ENCODE results near the gene PIP5KL1. TPM values are rescaled to one million over a fixed set of nuclear protein-coding genes. Genes with fewer than 3 reads are reported as not detected.

The PIP5KL1 gene
- total RNA-seq, 2 experiments from 2014 or later, result 1.8 to 2.6 TPM

GRCh38 chr9:127941062-127941960 lies 10.7 kb upstream of the PIP5KL1 start:
- Mint-ChIP-seq H3K27ac (no peak overlapping the region), H3K36me3 (peaks cover 18% of the 10 kb centered on the region), H3K4me1 (peaks cover 29% of the 10 kb centered on the region)

GRCh38 chr9:127940593-127940992 lies 10.0 kb upstream of the PIP5KL1 start:
- Mint-ChIP-seq H3K27me3 (peaks cover 2% of the 10 kb centered on the region), H3K4me3 (no peak overlapping the region), H3K4me1 (peaks cover 36% of the 10 kb centered on the region), H3K9me3 (ENCODE audit: low read depth) (no peaks in the 10 kb centered on the region), H3K36me3 (peaks cover 24% of the 10 kb centered on the region), H3K27ac (no peak overlapping the region)
- ATAC-seq (no peak), DNase-seq (no peak)
- CTCF ChIA-PET, result interaction anchor here (0.6 to 13.2 kb wide), 7 partner anchors 10 to 126 kb away, joined by 3 to 347 read pairs (median 13); partner anchors contain the start of genes EEIG1 and NAIF1

More at GRCh38 chr9:127941062-127941960, 10.7 kb upstream of the PIP5KL1 start:
- H3K27me3 Mint-ChIP-seq, result peaks cover 2% of the 10 kb centered on the region
- H3K9me3 Mint-ChIP-seq (ENCODE audit: low read depth), result no peaks in the 10 kb centered on the region
- DNase-seq, result no peak
- CTCF ChIA-PET, result interaction anchor here (0.6 to 13.2 kb wide), 20 partner anchors 9 to 206 kb away, joined by 3 to 347 read pairs (median 4); partner anchors contain the start of genes EEIG1, NAIF1 and TOR2A
- ATAC-seq, result no peak
- no peak overlapping the region for H3K4me3 Mint-ChIP-seq

GRCh38 chr9:127938298-127938690 lies 7.7 kb upstream of the PIP5KL1 start:
- Mint-ChIP-seq H3K9me3 (ENCODE audit: low read depth) (no peaks in the 10 kb centered on the region), H3K4me1 (peaks cover 36% of the 10 kb centered on the region), H3K36me3 (peaks cover 22% of the 10 kb centered on the region), H3K4me3 (no peak overlapping the region), H3K27me3 (peaks cover 2% of the 10 kb centered on the region), H3K27ac (peak overlapping the region; percentile 14)
- DNase-seq, result no peak
- no peak for ATAC-seq
- CTCF ChIA-PET, result interaction anchor here (1.8 to 13.2 kb wide), 3 partner anchors 17 to 96 kb away, joined by 4 to 347 read pairs (median 13); no protein-coding TSS in a partner anchor

GRCh38 chr9:127937388-127938297 lies 7.1 kb upstream of the PIP5KL1 start, which contains the start of gene DPM2:
Gene DPM2, minus strand, starts transcription at chr9:127937854. Its CDS starts 34 bp downstream, at chr9:127937820.
- Mint-ChIP-seq H3K27me3 (peaks cover 2% of the 10 kb centered on the region), H3K36me3 (peaks cover 23% of the 10 kb centered on the region), H3K4me1 (peaks cover 33% of the 10 kb centered on the region), H3K27ac (peak within 1 kb of the TSS; percentile 88), H3K4me3 (peak within 1 kb of the TSS; percentile 87), H3K9me3 (ENCODE audit: low read depth) (no peaks in the 10 kb centered on the region)
- ATAC-seq, result peak; percentile 93
- peak; percentile 93 for DNase-seq
- CTCF ChIA-PET, result interaction anchor here (0.6 to 13.2 kb wide), 6 partner anchors 16 to 433 kb away, joined by 3 to 347 read pairs (median 6); no protein-coding TSS in a partner anchor

- H3K27ac Mint-ChIP-seq, result peak overlapping the region; percentile 88
- no peaks in the 10 kb centered on the region for H3K9me3 Mint-ChIP-seq (ENCODE audit: low read depth)
- H3K27me3 Mint-ChIP-seq, result peaks cover 2% of the 10 kb centered on the region
- no peak for DNase-seq
- peaks cover 33% of the 10 kb centered on the region for H3K4me1 Mint-ChIP-seq
- CTCF ChIA-PET, result interaction anchor here (0.6 to 3.0 kb wide), 7 partner anchors 16 to 433 kb away, joined by 3 to 13 read pairs (median 4); no protein-coding TSS in a partner anchor
- no peak for ATAC-seq
- H3K36me3 Mint-ChIP-seq, result peaks cover 20% of the 10 kb centered on the region
- H3K4me3 Mint-ChIP-seq, result peak overlapping the region; percentile 87
Measured at GRCh38 chr9:127937056-127937387, 6.4 kb upstream of the PIP5KL1 start.

GRCh38 chr9:127936347-127936852 lies 5.8 kb upstream of the PIP5KL1 start:
- no peak for ATAC-seq

GRCh38 chr9:127935765-127936221 lies 5.2 kb upstream of the PIP5KL1 start:
- Mint-ChIP-seq H3K27me3 (peaks cover 2% of the 10 kb centered on the region), H3K4me3 (peak overlapping the region; percentile 87), H3K9me3 (ENCODE audit: low read depth) (no peaks in the 10 kb centered on the region), H3K27ac (peak overlapping the region; percentile 22), H3K36me3 (peaks cover 20% of the 10 kb centered on the region), H3K4me1 (peaks cover 42% of the 10 kb centered on the region)
- ATAC-seq, result no peak
- CTCF ChIA-PET, result interaction anchor here (1.1 to 3.0 kb wide), 5 partner anchors 8 to 157 kb away, joined by 3 to 13 read pairs (median 4); partner anchors contain the start of gene SH2D3C
- no peak for DNase-seq

More at GRCh38 chr9:127936347-127936852, 5.8 kb upstream of the PIP5KL1 start:
- H3K27ac Mint-ChIP-seq, result peak overlapping the region; percentile 88
- CTCF ChIA-PET, result interaction anchor here (0.8 to 3.0 kb wide), 6 partner anchors 15 to 182 kb away, joined by 3 to 13 read pairs (median 4); no protein-coding TSS in a partner anchor
- DNase-seq, result no peak
- H3K36me3 Mint-ChIP-seq, result peaks cover 20% of the 10 kb centered on the region
- no peaks in the 10 kb centered on the region for H3K9me3 Mint-ChIP-seq (ENCODE audit: low read depth)
- peak overlapping the region; percentile 87 for H3K4me3 Mint-ChIP-seq
- H3K27me3 Mint-ChIP-seq, result peaks cover 2% of the 10 kb centered on the region
- peaks cover 36% of the 10 kb centered on the region for H3K4me1 Mint-ChIP-seq

GRCh38 chr9:127934986-127935385 lies 4.4 kb upstream of the PIP5KL1 start:
- H3K27me3 Mint-ChIP-seq, result peaks cover 5% of the 10 kb centered on the region
- CTCF ChIA-PET, result interaction anchor here (0.8 to 1.6 kb wide), 4 partner anchors 8 to 156 kb away, joined by 3 to 6 read pairs (median 4); partner anchors contain the start of gene SH2D3C
- no peak overlapping the region for H3K27ac Mint-ChIP-seq

GRCh38 chr9:127934248-127934647 lies 3.7 kb upstream of the PIP5KL1 start:
- peaks cover 12% of the 10 kb centered on the region for H3K27me3 Mint-ChIP-seq
- DNase-seq, result no peak
- no peaks in the 10 kb centered on the region for H3K9me3 Mint-ChIP-seq (ENCODE audit: low read depth)
- no peak for ATAC-seq
- H3K36me3 Mint-ChIP-seq, result peaks cover 20% of the 10 kb centered on the region
- no peak overlapping the region for H3K4me3 Mint-ChIP-seq
- CTCF ChIA-PET, result interaction anchor here (0.8 to 1.7 kb wide), 3 partner anchors 8 to 100 kb away, joined by 3 to 8 read pairs (median 6); no protein-coding TSS in a partner anchor
- H3K27ac Mint-ChIP-seq, result no peak overlapping the region
- peaks cover 51% of the 10 kb centered on the region for H3K4me1 Mint-ChIP-seq

More at GRCh38 chr9:127934986-127935385, 4.4 kb upstream of the PIP5KL1 start:
- H3K36me3 Mint-ChIP-seq, result peaks cover 20% of the 10 kb centered on the region
- H3K9me3 Mint-ChIP-seq (ENCODE audit: low read depth), result no peaks in the 10 kb centered on the region
- H3K4me3 Mint-ChIP-seq, result no peak overlapping the region
- no peak for DNase-seq
- no peak for ATAC-seq
- peaks cover 45% of the 10 kb centered on the region for H3K4me1 Mint-ChIP-seq

GRCh38 chr9:127931092-127931881 lies 710 bp upstream of the PIP5KL1 start:
- DNase-seq (no peak), ATAC-seq (peak; percentile 11)
- Mint-ChIP-seq H3K36me3 (peaks cover 17% of the 10 kb centered on the region), H3K27me3 (peaks cover 21% of the 10 kb centered on the region), H3K9me3 (ENCODE audit: low read depth) (no peaks in the 10 kb centered on the region), H3K27ac (peak overlapping the region; percentile 64), H3K4me1 (peaks cover 45% of the 10 kb centered on the region), H3K4me3 (peak overlapping the region; percentile 58)
- CTCF ChIA-PET, result interaction anchor here (0.7 to 6.2 kb wide), 4 partner anchors 10 to 155 kb away, joined by 3 to 25 read pairs (median 3); no protein-coding TSS in a partner anchor

- Mint-ChIP-seq H3K9me3 (ENCODE audit: low read depth) (no peaks in the 10 kb centered on the region), H3K27ac (no peak overlapping the region), H3K4me3 (peak overlapping the region; percentile 58), H3K27me3 (peaks cover 35% of the 10 kb centered on the region), H3K36me3 (peaks cover 9% of the 10 kb centered on the region), H3K4me1 (peaks cover 33% of the 10 kb centered on the region)
- DNase-seq, result no peak
- ATAC-seq, result no peak
- CTCF ChIA-PET, result interaction anchor here (0.6 to 6.2 kb wide), 6 partner anchors 8 to 188 kb away, joined by 3 to 25 read pairs (median 6); no protein-coding TSS in a partner anchor
Measured at GRCh38 chr9:127929625-127929979, 975 bp downstream of the PIP5KL1 start.

All from activated CD8-positive, alpha-beta memory T cell treated with anti-CD3 and anti-CD28 coated beads, Interleukin-2, amount 10 ng/mL, durations not matched to agents 7 days and 5 days (primary cell).